HL-60/S4 treated with retinoic acid at 250 ng/mL for 4 days and 3 days (cell line): Measurements from ENCODE around the gene PLK1.
"Not testable (repeated sequence)": the region's sequence is repeated elsewhere in the genome, so short reads cannot be mapped to it uniquely, and the experiment has no call there.

ENCODE experiments used
- in situ Hi-C: fragments of 300-500 bp; cut with MboI; formaldehyde crosslinking; loops from 2 replicates; pipeline ENCODE4 v1.7.0; 2022; ENCODE audit warnings: low sequenced_read_pairs

PLK1 gene

GRCh38 chr16:23706439-23706838 is 27.8 kb downstream of the PLK1 start:
- in situ Hi-C loops = no loop called here

GRCh38 chr16:23709536-23709935 is 30.8 kb downstream of the PLK1 start:
- in situ Hi-C loops = no loop called here

GRCh38 chr16:23710008-23710407 is 31.3 kb downstream of the PLK1 start:
- in situ Hi-C loops = no loop called here

GRCh38 chr16:23710504-23710903 is 31.8 kb downstream of the PLK1 start:
- in situ Hi-C loops = no loop called here

- in situ Hi-C loops = no loop called here
Measured at GRCh38 chr16:23711785-23712184, 33.1 kb downstream of the PLK1 start.

- in situ Hi-C loops = no loop called here
Measured at GRCh38 chr16:23712976-23713375, 34.3 kb downstream of the PLK1 start, which contains the start of gene ERN2. ERN2 (minus strand) TSS chr16:23713222; CDS start chr16:23713187, 35 bp downstream.

- in situ Hi-C loops = no loop called here
Measured at GRCh38 chr16:23716484-23716883, 37.8 kb downstream of the PLK1 start.

- in situ Hi-C loops = not testable (repeated sequence)
Measured at GRCh38 chr16:23722613-23723240, 44.0 kb downstream of the PLK1 start.

- in situ Hi-C loops = no loop called here
Measured at GRCh38 chr16:23724096-23724784, 45.6 kb downstream of the PLK1 start.

GRCh38 chr16:23724785-23725131 is 46.1 kb downstream of the PLK1 start:
- in situ Hi-C loops = loop anchor here (25.0 kb wide), 2 partner anchors 538 to 788 kb away; partner anchors contain the start of gene CACNG3

GRCh38 chr16:23726710-23727109 is 48.0 kb downstream of the PLK1 start:
- in situ Hi-C loops = loop anchor here (25.0 kb wide), 2 partner anchors 536 to 786 kb away; partner anchors contain the start of gene CACNG3

GRCh38 chr16:23728112-23728477 is 49.4 kb downstream of the PLK1 start:
- in situ Hi-C loops = loop anchor here (25.0 kb wide), 2 partner anchors 534 to 784 kb away; partner anchors contain the start of gene CACNG3

GRCh38 chr16:23729503-23730424 is 51.1 kb downstream of the PLK1 start:
- in situ Hi-C loops = loop anchor here (25.0 kb wide), 2 partner anchors 533 to 783 kb away; partner anchors contain the start of gene CACNG3

GRCh38 chr16:23734176-23734893 is 55.6 kb downstream of the PLK1 start:
- in situ Hi-C loops = loop anchor here (25.0 kb wide), 2 partner anchors 528 to 778 kb away; partner anchors contain the start of gene CACNG3

GRCh38 chr16:23737423-23738028 is 58.8 kb downstream of the PLK1 start:
- in situ Hi-C loops = loop anchor here (25.0 kb wide), 2 partner anchors 525 to 775 kb away; partner anchors contain the start of gene CACNG3

GRCh38 chr16:23739516-23739915 is 60.8 kb downstream of the PLK1 start:
- in situ Hi-C loops = loop anchor here (25.0 kb wide), 2 partner anchors 523 to 773 kb away; partner anchors contain the start of gene CACNG3
